ENCODE data around the gene OTUB1. TPM values are rescaled to one million over a fixed set of nuclear protein-coding genes. Genes with fewer than 3 reads are reported as not detected.
"Not testable (repeated sequence)": the region's sequence is repeated elsewhere in the genome, so short reads cannot be mapped to it uniquely, and the experiment has no call there.

Gene OTUB1
- total and polyA plus RNA-seq, 2 experiments from 2014 or later: 49.9 to 152 TPM

GRCh38 chr11:64044730-64045393, 58.6 kb downstream of the OTUB1 start:
- DNase-seq (ENCODE audit: low spot score): no peak
- no peaks in the 10 kb centered on the region for H3K9me2 ChIP-seq (replicated peaks; ENCODE audit: insufficient read depth)
- no peaks in the 10 kb centered on the region for H3K79me2 ChIP-seq
- no peaks in the 10 kb centered on the region for H3K36me3 ChIP-seq (replicated peaks; ENCODE audit: insufficient read depth, low read depth)
- H3K27ac ChIP-seq: no peak overlapping the region
- TF ChIP-seq EZH2phosphoT487 (IDR thresholded peaks at IDR 0.05; ENCODE audit: low read depth, severe bottlenecking, unreplicated experiment) (no peak), EZH2 (IDR thresholded peaks at IDR 0.05; ENCODE audit: borderline replicate concordance) (no peak), CTCF (IDR thresholded peaks at IDR 0.05; ENCODE audit: poor library complexity) (no peak)
- no peak overlapping the region for H3K4me2 ChIP-seq
- 76% methylated on average over 11 of the region's 18 CpGs for WGBS (ENCODE audit: low lambda C conversion rate, missing lambda C conversion rate)
- H3K27me3 ChIP-seq: no peaks in the 10 kb centered on the region
- no peaks in the 10 kb centered on the region for H3K4me1 ChIP-seq (ENCODE audit: insufficient read depth)
- no peaks in the 10 kb centered on the region for H4K20me1 ChIP-seq (ENCODE audit: insufficient read depth, poor library complexity, severe bottlenecking)
- no peak overlapping the region for H3K4me3 ChIP-seq
- no peaks in the 10 kb centered on the region for H3K9me3 ChIP-seq (ENCODE audit: low read depth)
- no peak overlapping the region for H2AFZ ChIP-seq

- H4K20me1 ChIP-seq (ENCODE audit: insufficient read depth, poor library complexity, severe bottlenecking): no peaks in the 10 kb centered on the region
- H3K4me3 ChIP-seq: no peak overlapping the region
- H3K4me2 ChIP-seq: no peak overlapping the region
- H3K36me3 ChIP-seq (replicated peaks; ENCODE audit: insufficient read depth, low read depth): no peaks in the 10 kb centered on the region
- H2AFZ ChIP-seq: no peak overlapping the region
- no peak overlapping the region for H3K27ac ChIP-seq
- H3K4me1 ChIP-seq (ENCODE audit: insufficient read depth): no peaks in the 10 kb centered on the region
- no peaks in the 10 kb centered on the region for H3K79me2 ChIP-seq
- no peak for DNase-seq (ENCODE audit: low spot score)
- no peaks in the 10 kb centered on the region for H3K27me3 ChIP-seq
- no peaks in the 10 kb centered on the region for H3K9me3 ChIP-seq (ENCODE audit: low read depth)
- 98% methylated on average over 2 of the region's 2 CpGs for WGBS (ENCODE audit: low lambda C conversion rate, missing lambda C conversion rate)
- no peaks in the 10 kb centered on the region for H3K9me2 ChIP-seq (replicated peaks; ENCODE audit: insufficient read depth)
- TF ChIP-seq EZH2 (IDR thresholded peaks at IDR 0.05; ENCODE audit: borderline replicate concordance): no peak
- TF ChIP-seq EZH2phosphoT487 (IDR thresholded peaks at IDR 0.05; ENCODE audit: low read depth, severe bottlenecking, unreplicated experiment): no peak
- no peak for TF ChIP-seq CTCF (IDR thresholded peaks at IDR 0.05; ENCODE audit: poor library complexity)
These were observed 59.5 kb downstream of the OTUB1 start for GRCh38 chr11:64045700-64046099.

- H3K4me2 ChIP-seq; H3K27ac ChIP-seq; H4K20me1 ChIP-seq (ENCODE audit: insufficient read depth, poor library complexity, severe bottlenecking); DNase-seq (ENCODE audit: low spot score); H3K27me3 ChIP-seq; H3K36me3 ChIP-seq (replicated peaks; ENCODE audit: insufficient read depth, low read depth); H3K4me3 ChIP-seq; H3K9me2 ChIP-seq (replicated peaks; ENCODE audit: insufficient read depth); H3K9me3 ChIP-seq (ENCODE audit: low read depth); H3K4me1 ChIP-seq (ENCODE audit: insufficient read depth); H2AFZ ChIP-seq; H3K79me2 ChIP-seq: not testable (repeated sequence)
- 96% methylated on average over 8 of the region's 8 CpGs for whole genome bisulfite sequencing (ENCODE audit: low lambda C conversion rate, missing lambda C conversion rate)
These were observed 61.1 kb downstream of the OTUB1 start for GRCh38 chr11:64047373-64047772.

Small RNA genes lying within 50 kb of the gene (small RNA-seq; reads per million reads assigned to genes)
- not detected for gene RNU6-45P

Other genes with a start within 250 kb of the OTUB1 start
- gene ZFTA, start 217.7 kb upstream of the OTUB1 start, total RNA-seq: 41.8 and 44.1 TPM in 2 replicates
- 12.3 and 14.7 TPM in 2 replicates for gene ZFTA, start 217.7 kb upstream of the OTUB1 start, polyA plus RNA-seq
- gene SPINDOC, start 173.0 kb upstream of the OTUB1 start, total RNA-seq: 24.0 and 25.2 TPM in 2 replicates
- gene SPINDOC, start 173.0 kb upstream of the OTUB1 start, polyA plus RNA-seq: 5.4 and 9.9 TPM in 2 replicates
- 22.4 and 24.1 TPM in 2 replicates for gene MARK2, start 147.3 kb upstream of the OTUB1 start, total RNA-seq
- 40.8 and 48.2 TPM in 2 replicates for gene MARK2, start 147.3 kb upstream of the OTUB1 start, polyA plus RNA-seq
- gene RCOR2, start 69.3 kb upstream of the OTUB1 start, total RNA-seq: 4.3 and 4.4 TPM in 2 replicates
- 3.1 and 3.5 TPM in 2 replicates for gene RCOR2, start 69.3 kb upstream of the OTUB1 start, polyA plus RNA-seq
- gene NAA40, start 47.4 kb upstream of the OTUB1 start, total RNA-seq: 12.2 and 15.3 TPM in 2 replicates
- 16.4 and 17.9 TPM in 2 replicates for gene NAA40, start 47.4 kb upstream of the OTUB1 start, polyA plus RNA-seq
- 430 and 436 TPM in 2 replicates for gene COX8A, start 11.8 kb upstream of the OTUB1 start, total RNA-seq
- gene COX8A, start 11.8 kb upstream of the OTUB1 start, polyA plus RNA-seq: 463 TPM in 2 replicates
- 0.43 and 0.84 TPM in 2 replicates for gene FLRT1, start 49.5 kb downstream of the OTUB1 start, total RNA-seq
- 0.34 and 0.61 TPM in 2 replicates for gene FLRT1, start 49.5 kb downstream of the OTUB1 start, polyA plus RNA-seq
- 12.3 and 21.2 TPM in 2 replicates for gene MACROD1, start 179.7 kb downstream of the OTUB1 start, total RNA-seq
- gene MACROD1, start 179.7 kb downstream of the OTUB1 start, polyA plus RNA-seq: 29.8 and 40.0 TPM in 2 replicates
- gene STIP1, start 199.7 kb downstream of the OTUB1 start, total RNA-seq: 113 and 122 TPM in 2 replicates
- gene STIP1, start 199.7 kb downstream of the OTUB1 start, polyA plus RNA-seq: 115 and 131 TPM in 2 replicates
- 0.44 and 1.6 TPM in 2 replicates for gene FERMT3, start 220.3 kb downstream of the OTUB1 start, total RNA-seq
- gene FERMT3, start 220.3 kb downstream of the OTUB1 start, polyA plus RNA-seq: 2.0 TPM in 1 of 2 replicates, not detected in the other
- gene TRPT1, start 239.7 kb downstream of the OTUB1 start, total RNA-seq: 26.3 and 52.8 TPM in 2 replicates
- gene TRPT1, start 239.7 kb downstream of the OTUB1 start, polyA plus RNA-seq: 55.5 and 56.0 TPM in 2 replicates
- gene NUDT22, start 239.8 kb downstream of the OTUB1 start, total RNA-seq: 42.9 and 49.5 TPM in 2 replicates
- gene NUDT22, start 239.8 kb downstream of the OTUB1 start, polyA plus RNA-seq: 66.6 and 70.4 TPM in 2 replicates
- 12.8 and 13.4 TPM in 2 replicates for gene DNAJC4, start 244.1 kb downstream of the OTUB1 start, total RNA-seq
- gene DNAJC4, start 244.1 kb downstream of the OTUB1 start, polyA plus RNA-seq: 58.4 and 61.7 TPM in 2 replicates
- gene VEGFB, start 248.1 kb downstream of the OTUB1 start, total RNA-seq: 29.1 and 30.5 TPM in 2 replicates
- 116 and 117 TPM in 2 replicates for gene VEGFB, start 248.1 kb downstream of the OTUB1 start, polyA plus RNA-seq